Upper lobe of right lung (tissue), 1 donor: ENCODE results near the gene LIN37. TPM values are rescaled to one million over a fixed set of nuclear protein-coding genes. Genes with fewer than 3 reads are reported as not detected.
A peak's percentile ranks its signal among the peaks of the same experiment; 100 is the strongest.

Experiments
- ATAC-seq: fragments of 200-7000 bp; cut with Tn5 transposase; one replicate; pipeline ENCODE4 v1.9.1; 2020; ENCODE audit warnings: mild to moderate bottlenecking, moderate library complexity
- DNase-seq: peaks from one replicate; pipeline ENCODE4 v3.0.0-alpha.2; 2020
- H3K27ac ChIP-seq: fragments of 200-600 bp; one replicate; pipeline ENCODE4 v1.8.0; 2022
- H3K27me3 ChIP-seq: fragments of 200-600 bp; one replicate; pipeline ENCODE4 v1.8.0; 2022; ENCODE audit warnings: mild to moderate bottlenecking
- H3K36me3 ChIP-seq: fragments of 200-600 bp; one replicate; pipeline ENCODE4 v1.8.0; 2022
- H3K4me1 ChIP-seq: fragments of 200-600 bp; one replicate; pipeline ENCODE4 v1.8.0; 2022
- H3K4me3 ChIP-seq: fragments of 200-600 bp; one replicate; pipeline ENCODE4 v1.8.0; 2022; ENCODE audit warnings: mild to moderate bottlenecking
- H3K9me3 ChIP-seq: fragments of 200-600 bp; one replicate; pipeline ENCODE4 v1.8.0; 2022
- CTCF ChIP-seq: fragments of 200-600 bp; IDR thresholded peaks from one replicate; pipeline ENCODE4 v1.8.0; 2022; ENCODE audit warnings: antibody characterized with exemption
- intact Hi-C: fragments of 100-400 bp; cut with DNase I; formaldehyde crosslinking; loops from one replicate; pipeline ENCODE4 v1.11.0; 2022
- total RNA-seq: library from RNA; stranded (reverse); fragmentation: NEBNext Ultra II Directional; extraction: Animal tissue kit (Norgen Biotek cat#: 25700); gene quantifications from one replicate; pipeline ENCODE4 v1.2.1, GENCODE V29; 2021
- donor health status: DM: no; HTN: yes; CAD: no; lungs with severe emphysema.

LIN37 gene
- total RNA-seq, 1 donor from 2014 or later: 11.3 TPM

GRCh38 chr19:35727956-35728706 lies 20.2 kb upstream of the LIN37 start:
- peak; percentile 60 for DNase-seq
- ATAC-seq: no peak
- no peaks in the 10 kb centered on the region for H3K27me3 ChIP-seq
- no peaks in the 10 kb centered on the region for H3K9me3 ChIP-seq
- H3K4me1 ChIP-seq: no peaks in the 10 kb centered on the region
- H3K27ac ChIP-seq: no peak overlapping the region
- no peak overlapping the region for H3K4me3 ChIP-seq
- peaks cover 99% of the 10 kb centered on the region for H3K36me3 ChIP-seq
- intact Hi-C loops: no loop called here
- TF ChIP-seq CTCF: no peak

DNA sequence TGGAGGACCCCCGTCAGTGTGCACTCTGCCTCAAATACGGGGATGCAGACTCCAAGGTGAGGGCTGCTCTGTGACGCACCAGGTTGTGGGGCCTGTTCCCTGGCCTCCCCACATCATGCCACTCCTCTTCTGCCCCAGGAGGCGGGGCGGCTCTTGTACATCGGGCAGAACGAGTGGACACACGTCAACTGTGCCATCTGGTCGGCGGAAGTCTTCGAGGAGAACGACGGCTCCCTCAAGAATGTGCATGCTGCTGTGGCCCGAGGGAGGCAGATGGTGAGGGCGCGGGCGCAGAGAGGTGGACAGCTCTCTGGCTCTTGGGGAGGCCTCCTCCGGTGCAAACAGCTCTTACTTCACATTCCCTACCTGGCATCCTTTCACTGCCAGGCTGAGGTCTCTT lies 19.4 kb upstream of the LIN37 start:
- peak; percentile 61 for DNase-seq
- no peak overlapping the region for H3K4me3 ChIP-seq
- no peak for TF ChIP-seq CTCF
- peaks cover 93% of the 10 kb centered on the region for H3K36me3 ChIP-seq
- H3K27me3 ChIP-seq: no peaks in the 10 kb centered on the region
- H3K27ac ChIP-seq: no peak overlapping the region
- no peaks in the 10 kb centered on the region for H3K4me1 ChIP-seq
- ATAC-seq: no peak
- intact Hi-C loops: no loop called here
- H3K9me3 ChIP-seq: no peaks in the 10 kb centered on the region

- TF ChIP-seq CTCF: no peak
- H3K36me3 ChIP-seq: peaks cover 93% of the 10 kb centered on the region
- intact Hi-C loops: no loop called here
Measured at GRCh38 chr19:35729763-35730162, 18.6 kb upstream of the LIN37 start.

DNA sequence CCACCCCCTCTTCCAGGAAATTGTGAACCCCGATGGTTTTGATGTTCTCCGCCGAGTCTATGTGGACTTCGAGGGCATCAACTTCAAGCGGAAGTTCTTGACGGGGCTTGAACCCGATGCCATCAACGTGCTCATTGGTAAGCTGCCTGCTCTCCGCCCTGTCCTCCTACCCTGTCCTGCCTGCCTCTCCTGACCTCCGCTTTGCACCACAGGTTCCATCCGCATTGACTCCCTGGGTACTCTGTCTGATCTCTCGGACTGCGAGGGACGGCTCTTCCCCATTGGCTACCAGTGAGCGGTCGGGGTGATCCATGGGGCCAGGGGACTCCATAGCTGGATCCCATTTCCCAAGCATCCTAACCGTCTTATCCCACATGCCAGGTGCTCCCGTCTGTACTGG lies 18.1 kb upstream of the LIN37 start:
- ATAC-seq (no peak), DNase-seq (no peak)
- TF ChIP-seq CTCF: no peak
- no peak overlapping the region for H3K27ac ChIP-seq
- H3K27me3 ChIP-seq: no peaks in the 10 kb centered on the region
- H3K36me3 ChIP-seq: peaks cover 89% of the 10 kb centered on the region
- no peak overlapping the region for H3K4me3 ChIP-seq
- H3K4me1 ChIP-seq: no peaks in the 10 kb centered on the region
- no peaks in the 10 kb centered on the region for H3K9me3 ChIP-seq
- intact Hi-C loops: no loop called here

More at GRCh38 chr19:35729763-35730162, 18.6 kb upstream of the LIN37 start:
- H3K27me3 ChIP-seq: no peaks in the 10 kb centered on the region
- H3K27ac ChIP-seq: no peak overlapping the region
- ATAC-seq (no peak), DNase-seq (no peak)
- no peak overlapping the region for H3K4me3 ChIP-seq
- no peaks in the 10 kb centered on the region for H3K9me3 ChIP-seq
- no peaks in the 10 kb centered on the region for H3K4me1 ChIP-seq

DNA sequence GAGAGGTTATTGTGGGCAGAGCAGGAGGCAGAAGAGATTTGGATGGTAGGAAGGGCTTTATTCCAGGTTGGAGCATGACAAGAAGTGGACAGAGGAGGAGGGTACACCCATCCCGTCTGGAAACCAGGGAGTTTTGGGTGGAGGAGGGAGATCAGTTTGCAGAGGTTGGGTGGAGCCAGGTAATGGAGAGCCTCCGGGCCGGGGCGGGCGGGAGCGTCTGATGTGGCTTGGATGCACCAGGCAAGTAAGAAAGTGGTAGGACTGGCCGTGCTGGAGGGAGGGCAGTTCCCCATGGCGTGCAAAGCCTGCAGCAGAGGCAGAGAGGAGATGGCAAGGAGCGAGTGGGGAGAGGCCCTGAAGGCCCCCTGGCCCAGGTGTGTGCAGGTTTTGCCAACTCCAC lies 17.0 kb upstream of the LIN37 start:
- Histone ChIP-seq H3K9me3 (no peaks in the 10 kb centered on the region), H3K27me3 (no peaks in the 10 kb centered on the region), H3K27ac (no peak overlapping the region), H3K4me1 (no peaks in the 10 kb centered on the region), H3K36me3 (peaks cover 83% of the 10 kb centered on the region), H3K4me3 (no peak overlapping the region)
- DNase-seq: no peak
- intact Hi-C loops: no loop called here
- TF ChIP-seq CTCF: no peak
- ATAC-seq: no peak
